ENCODE measurements around the gene CAPN9.

Gene CAPN9

DNA sequence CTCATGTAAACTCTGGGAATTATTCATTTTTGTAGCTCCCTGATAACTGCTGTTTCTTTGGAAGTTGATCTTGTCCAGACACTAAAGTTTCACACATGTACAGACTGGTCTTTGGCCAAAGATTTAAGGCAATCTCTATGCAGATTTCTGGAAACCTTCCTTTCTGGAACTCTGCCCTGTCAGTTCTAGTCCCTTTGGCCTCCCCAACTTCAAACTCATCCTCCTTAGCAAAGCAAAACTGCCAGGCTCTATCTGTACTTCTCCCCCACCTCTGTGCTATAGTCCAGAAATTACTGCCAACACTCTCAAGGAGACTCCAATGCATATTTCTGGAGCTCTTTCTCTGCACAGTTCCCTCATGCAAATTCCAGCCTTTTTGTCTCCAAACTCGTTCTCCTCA, 84.6 kb downstream of the CAPN9 start:
- no peak overlapping the region for H3K4me3 ChIP-seq (ENCODE audit: low read depth, low read length)
- DNase-seq (ENCODE audit: low read depth): no peak
- TF ChIP-seq, protein P1, sequence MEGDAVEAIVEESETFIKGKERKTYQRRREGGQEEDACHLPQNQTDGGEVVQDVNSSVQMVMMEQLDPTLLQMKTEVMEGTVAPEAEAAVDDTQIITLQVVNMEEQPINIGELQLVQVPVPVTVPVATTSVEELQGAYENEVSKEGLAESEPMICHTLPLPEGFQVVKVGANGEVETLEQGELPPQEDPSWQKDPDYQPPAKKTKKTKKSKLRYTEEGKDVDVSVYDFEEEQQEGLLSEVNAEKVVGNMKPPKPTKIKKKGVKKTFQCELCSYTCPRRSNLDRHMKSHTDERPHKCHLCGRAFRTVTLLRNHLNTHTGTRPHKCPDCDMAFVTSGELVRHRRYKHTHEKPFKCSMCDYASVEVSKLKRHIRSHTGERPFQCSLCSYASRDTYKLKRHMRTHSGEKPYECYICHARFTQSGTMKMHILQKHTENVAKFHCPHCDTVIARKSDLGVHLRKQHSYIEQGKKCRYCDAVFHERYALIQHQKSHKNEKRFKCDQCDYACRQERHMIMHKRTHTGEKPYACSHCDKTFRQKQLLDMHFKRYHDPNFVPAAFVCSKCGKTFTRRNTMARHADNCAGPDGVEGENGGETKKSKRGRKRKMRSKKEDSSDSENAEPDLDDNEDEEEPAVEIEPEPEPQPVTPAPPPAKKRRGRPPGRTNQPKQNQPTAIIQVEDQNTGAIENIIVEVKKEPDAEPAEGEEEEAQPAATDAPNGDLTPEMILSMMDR (IDR thresholded peaks at IDR 0.05; ENCODE audit: low read depth, low read length, missing control alignments): no peak

DNA sequence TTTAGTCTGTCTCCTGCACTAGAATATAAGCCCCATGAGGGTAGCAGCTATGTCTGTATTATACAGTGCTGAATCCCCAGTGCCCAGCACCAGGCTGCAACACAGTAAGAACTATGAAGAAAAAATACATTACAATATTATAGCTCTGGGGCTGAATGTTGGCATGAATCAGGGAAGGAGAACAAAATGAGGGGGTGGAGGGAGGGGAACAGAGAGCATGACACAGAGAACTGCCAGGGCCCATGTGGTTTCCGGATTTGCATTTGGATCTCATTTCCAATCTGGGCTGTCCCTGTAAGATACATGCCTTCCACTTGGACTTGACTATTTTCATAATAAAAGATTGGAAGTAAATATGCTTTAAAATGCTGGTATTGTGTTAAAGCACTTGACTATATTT, 85.3 kb downstream of the CAPN9 start:
- H3K4me3 ChIP-seq (ENCODE audit: low read depth, low read length): no peak overlapping the region
- TF ChIP-seq, protein P1 (IDR thresholded peaks at IDR 0.05; ENCODE audit: low read depth, low read length, missing control alignments): no peak
- DNase-seq (ENCODE audit: low read depth): no peak

DNA sequence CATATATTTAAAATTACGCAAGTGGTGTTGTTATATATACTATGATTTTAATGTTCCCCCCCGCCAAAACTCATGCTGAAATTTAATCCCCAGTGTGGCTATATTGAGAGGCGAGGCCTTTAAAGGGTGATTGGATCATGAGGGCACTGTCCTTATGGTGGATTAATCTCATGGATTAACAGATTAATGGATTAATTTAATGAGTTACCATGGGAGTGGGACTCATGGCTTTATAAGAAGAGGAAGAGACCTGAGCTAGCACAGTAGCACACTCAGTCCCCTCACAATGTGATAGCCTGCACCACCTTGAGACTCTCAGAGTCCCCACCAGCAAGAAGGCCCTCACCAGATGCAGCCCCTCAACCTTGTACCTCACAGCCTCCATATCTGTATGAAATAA, 86.3 kb downstream of the CAPN9 start:
- no peak for DNase-seq (ENCODE audit: low read depth)
- H3K4me3 ChIP-seq (ENCODE audit: low read depth, low read length): no peak overlapping the region
- TF ChIP-seq, protein P1 (IDR thresholded peaks at IDR 0.05; ENCODE audit: low read depth, low read length, missing control alignments): no peak

DNA sequence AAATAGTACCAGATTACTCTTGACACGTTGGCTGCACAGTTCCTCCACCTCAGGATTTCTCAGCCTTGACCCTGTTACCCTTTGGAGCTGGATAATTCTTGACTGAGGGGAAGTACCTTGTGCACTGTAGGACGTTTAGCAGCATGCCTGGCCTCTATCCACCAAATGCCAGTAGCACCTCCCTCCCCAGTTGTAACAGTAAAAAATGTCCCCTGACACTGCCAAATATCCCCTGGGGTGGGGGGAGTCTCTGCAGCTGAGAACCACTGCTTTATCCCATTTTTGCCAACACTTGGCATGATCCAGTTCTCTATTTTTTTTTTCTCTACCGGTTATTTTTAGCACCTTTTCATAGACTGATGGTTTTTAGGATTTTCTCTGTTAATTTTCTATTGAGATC, 87.1 kb downstream of the CAPN9 start:
- H3K4me3 ChIP-seq (ENCODE audit: low read depth, low read length): no peak overlapping the region
- TF ChIP-seq, protein P1 (IDR thresholded peaks at IDR 0.05; ENCODE audit: low read depth, low read length, missing control alignments): no peak
- no peak for DNase-seq (ENCODE audit: low read depth)

DNA sequence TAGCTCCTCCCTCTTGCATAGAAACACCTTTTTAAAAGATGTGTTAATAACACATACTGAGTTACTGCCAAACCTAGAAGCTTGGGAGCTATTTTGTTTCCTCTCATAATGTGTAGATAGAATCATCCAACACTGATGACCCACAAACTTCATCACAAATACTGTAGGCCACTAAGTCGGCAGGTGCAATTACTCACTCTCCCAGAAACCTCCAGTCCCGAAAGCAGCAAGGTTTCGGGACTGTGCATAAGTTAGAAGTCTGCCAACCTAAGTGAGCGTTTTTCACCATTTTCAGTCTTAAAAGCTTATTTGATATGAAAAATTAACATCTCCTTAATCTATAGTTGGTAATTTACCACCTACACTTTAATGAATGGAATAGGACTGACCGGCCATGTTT, 89.2 kb downstream of the CAPN9 start:
- TF ChIP-seq, protein P1 (IDR thresholded peaks at IDR 0.05; ENCODE audit: low read depth, low read length, missing control alignments): no peak
- no peak overlapping the region for H3K4me3 ChIP-seq (ENCODE audit: low read depth, low read length)
- no peak for DNase-seq (ENCODE audit: low read depth)

DNA sequence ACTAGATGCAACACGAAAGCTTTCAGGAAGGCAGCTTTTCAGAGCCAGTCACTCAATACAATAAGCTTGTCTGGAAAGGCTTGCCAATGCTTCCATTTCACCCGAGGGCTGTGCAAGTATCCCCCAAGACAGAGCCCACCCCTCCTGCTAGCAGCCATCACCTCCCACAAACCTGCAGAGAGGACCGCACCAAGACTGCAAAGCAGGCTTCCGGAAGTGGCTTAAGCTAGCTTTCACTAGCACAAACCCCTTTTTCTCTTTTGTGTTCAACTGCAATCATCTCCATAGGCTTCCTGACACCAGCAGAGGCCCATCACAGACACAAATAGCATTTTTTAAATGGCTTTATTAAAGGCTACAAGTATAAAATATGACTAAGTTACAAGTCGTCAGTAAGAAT, 89.6 kb downstream of the CAPN9 start:
- no peak overlapping the region for H3K4me3 ChIP-seq (ENCODE audit: low read depth, low read length)
- TF ChIP-seq, protein P1 (IDR thresholded peaks at IDR 0.05; ENCODE audit: low read depth, low read length, missing control alignments): no peak
- no peak for DNase-seq (ENCODE audit: low read depth)

DNA sequence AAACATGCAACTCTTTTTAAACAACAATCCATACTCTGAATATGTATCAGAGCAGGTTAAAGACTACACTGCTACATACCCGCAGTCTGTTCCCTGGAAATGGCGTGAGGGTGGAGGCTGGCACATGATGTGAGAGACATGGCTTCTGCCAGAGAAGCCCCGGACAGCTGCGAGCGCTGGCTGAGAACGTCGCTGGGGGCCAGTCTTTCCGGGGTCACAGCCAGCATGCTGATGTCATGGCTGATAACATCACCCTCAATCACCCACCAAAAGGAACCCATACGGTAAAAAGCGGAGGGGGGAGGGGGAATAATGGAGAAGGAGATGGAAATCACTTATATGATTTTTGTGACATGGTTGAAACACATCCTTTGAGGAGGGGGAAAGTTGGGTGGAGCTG, 92.0 kb downstream of the CAPN9 start:
- TF ChIP-seq, protein P1 (IDR thresholded peaks at IDR 0.05; ENCODE audit: low read depth, low read length, missing control alignments): no peak
- no peak overlapping the region for H3K4me3 ChIP-seq (ENCODE audit: low read depth, low read length)
- DNase-seq (ENCODE audit: low read depth): no peak

All from GM12864 (cell line).